GM23338 (cell line): ENCODE results near the gene AP3S1. TPM values are rescaled to one million over a fixed set of nuclear protein-coding genes. Genes with fewer than 3 reads are reported as not detected.

Experiments used
- ATAC-seq: fragments of 200-7000 bp; cut with Tn5 transposase; 3 replicates; pipeline ENCODE4 v1.9.1; 2020
- DNase-seq: peaks from one replicate; pipeline ENCODE4 v3.0.0-alpha.2; 2015; ENCODE audit warnings: low spot score
- H2AFZ ChIP-seq: fragments of 200-600 bp; sonication (generic); 2 replicates; pipeline ENCODE4 v1.8.0; 2016; ENCODE audit warnings: antibody characterized with exemption, mild to moderate bottlenecking, moderate library complexity
- H3F3A ChIP-seq: fragments of 200-600 bp; sonication (generic); replicated peaks from 2 replicates; pipeline ENCODE4 v1.8.0; 2017; ENCODE audit warnings: antibody characterized with exemption, mixed run types, low read depth
- H3K27ac ChIP-seq: fragments of 200-600 bp; sonication (generic); 2 replicates; pipeline ENCODE4 v1.6.1; 2016; ENCODE audit warnings: low read depth
- H3K27me3 ChIP-seq: fragments of 200-600 bp; sonication (generic); 2 replicates; pipeline ENCODE4 v1.8.0; 2016; ENCODE audit warnings: mild to moderate bottlenecking, mixed run types, moderate library complexity; ENCODE audit not compliant: insufficient read depth
- H3K36me3 ChIP-seq: fragments of 200-600 bp; sonication (generic); 2 replicates; pipeline ENCODE4 v1.8.0; 2016; ENCODE audit warnings: mild to moderate bottlenecking; ENCODE audit not compliant: insufficient read depth
- H3K4me1 ChIP-seq: fragments of 200-600 bp; sonication (generic); 2 replicates; pipeline ENCODE4 v1.8.0; 2016; ENCODE audit warnings: mild to moderate bottlenecking, moderate library complexity; ENCODE audit not compliant: insufficient read depth
- H3K4me2 ChIP-seq: fragments of 200-600 bp; sonication (generic); 2 replicates; pipeline ENCODE4 v1.7.1; 2017; ENCODE audit warnings: mixed run types
- H3K4me3 ChIP-seq: fragments of 200-600 bp; sonication (generic); 2 replicates; pipeline ENCODE4 v1.6.1; 2016; ENCODE audit warnings: mixed run types
- H3K79me2 ChIP-seq: fragments of 200-600 bp; sonication (generic); replicated peaks from 2 replicates; pipeline ENCODE4 v1.8.0; 2017; ENCODE audit warnings: mild to moderate bottlenecking; ENCODE audit not compliant: insufficient read depth
- H3K9me2 ChIP-seq: fragments of 200-600 bp; sonication (generic); 2 replicates; pipeline ENCODE4 v1.8.0; 2017; ENCODE audit not compliant: insufficient read depth
- H4K20me1 ChIP-seq: fragments of 200-600 bp; sonication (generic); replicated peaks from 2 replicates; pipeline ENCODE4 v1.8.0; 2017; ENCODE audit warnings: mild to moderate bottlenecking; ENCODE audit not compliant: insufficient read depth
- H3K27ac Mint-ChIP-seq: 2 replicates; pipeline ENCODE4 v1.8.0; 2020; ENCODE audit warnings: inconsistent platforms, mild to moderate bottlenecking, moderate library complexity, mixed read lengths
- H3K27me3 Mint-ChIP-seq: 3 replicates; pipeline ENCODE4 v1.8.0; 2022; ENCODE audit warnings: low read depth, mild to moderate bottlenecking, moderate library complexity, mixed read lengths, inconsistent platforms; ENCODE audit not compliant: insufficient read depth, poor library complexity
- H3K36me3 Mint-ChIP-seq: 3 replicates; pipeline ENCODE4 v1.8.0; 2021; ENCODE audit warnings: low read depth, mild to moderate bottlenecking, inconsistent platforms, moderate library complexity, mixed read lengths
- H3K4me1 Mint-ChIP-seq: 3 replicates; pipeline ENCODE4 v1.8.0; 2020; ENCODE audit warnings: mild to moderate bottlenecking, inconsistent platforms, mixed read lengths
- H3K4me3 Mint-ChIP-seq: 3 replicates; pipeline ENCODE4 v1.8.0; 2021; ENCODE audit warnings: moderate library complexity, mild to moderate bottlenecking, inconsistent platforms, mixed read lengths
- H3K9me3 Mint-ChIP-seq: 3 replicates; pipeline ENCODE4 v1.8.0; 2020; ENCODE audit warnings: moderate library complexity, mild to moderate bottlenecking, inconsistent platforms, mixed read lengths
- CTCF ChIP-seq, 2 experiments: fragments of 200-600 bp in 1 of 2; sonication (generic) in 1 of 2; conservative IDR thresholded peaks; 2 replicates each; pipeline versions ENCODE4 v1.5.1 to v1.6.1; 2016 to 2017; ENCODE audit warnings: antibody characterized with exemption in 2 of 2, low read depth in 2 of 2, mild to moderate bottlenecking in 2 of 2, moderate library complexity in 1 of 2
- EZH2 ChIP-seq: fragments of 200-600 bp; sonication (generic); IDR thresholded peaks from one replicate; pipeline ENCODE4 v1.8.0; 2017; ENCODE audit warnings: antibody characterized with exemption, mild to moderate bottlenecking, low read depth; ENCODE audit not compliant: unreplicated experiment
- EZH2phosphoT487 ChIP-seq: fragments of 200-600 bp; sonication (generic); IDR thresholded peaks from one replicate; pipeline ENCODE4 v1.8.1; 2018; ENCODE audit warnings: antibody characterized with exemption; ENCODE audit not compliant: unreplicated experiment
- JUNB ChIP-seq: IDR thresholded peaks from one replicate; pipeline ENCODE4 v1.6.1; 2016; ENCODE audit warnings: antibody characterized with exemption; ENCODE audit not compliant: unreplicated experiment
- NANOG ChIP-seq: IDR thresholded peaks from 2 replicates; pipeline ENCODE4 v1.6.1; 2016; ENCODE audit warnings: antibody characterized with exemption, borderline replicate concordance
- REST ChIP-seq: IDR thresholded peaks from one replicate; pipeline ENCODE4 v1.6.1; 2018; ENCODE audit warnings: antibody characterized with exemption; ENCODE audit not compliant: unreplicated experiment
- STAT1 ChIP-seq: IDR thresholded peaks from one replicate; pipeline ENCODE4 v1.6.1; 2016; ENCODE audit warnings: antibody characterized with exemption; ENCODE audit not compliant: unreplicated experiment
- ZNF114 ChIP-seq: fragments of 250-450 bp; sonication (Bioruptor Pico); IDR thresholded peaks from 2 replicates; pipeline ENCODE4 v1.5.0; 2020; ENCODE audit warnings: mild to moderate bottlenecking, moderate library complexity
- ZNF331 ChIP-seq: fragments of 250-450 bp; sonication (Bioruptor Pico); IDR thresholded peaks from 2 replicates; pipeline ENCODE4 v1.5.0; 2020; ENCODE audit warnings: low read depth, mild to moderate bottlenecking, moderate library complexity
- ZNF462 ChIP-seq: fragments of 250-450 bp; sonication (Bioruptor Pico); IDR thresholded peaks from 2 replicates; pipeline ENCODE4 v1.5.0; 2020; ENCODE audit warnings: mild to moderate bottlenecking, moderate library complexity
- polyA plus RNA-seq: library from polyadenylated mRNA; unstranded; fragments of >200 nt; fragmentation: Nextera tagmentation; extraction: Ambion mirVana; gene quantifications from 2 replicates; pipeline ENCODE4 v1.2.1, GENCODE V29; 2016
- total RNA-seq: library from RNA; depleted of rRNA; stranded (reverse); fragments of >200 nt; shearing (Covaris generic); gene quantifications from 2 replicates; pipeline ENCODE4 v1.2.3, GENCODE V29; 2014

AP3S1 gene
- total and polyA plus RNA-seq, 2 experiments from 2014 or later = 143 to 232 TPM

- DNase-seq = no peak
- Histone ChIP-seq H3K27ac (no peak overlapping the region), H3F3A (no peaks in the 10 kb centered on the region), H4K20me1 (no peaks in the 10 kb centered on the region), H3K9me2 (no peaks in the 10 kb centered on the region), H3K27me3 (no peaks in the 10 kb centered on the region), H3K36me3 (no peaks in the 10 kb centered on the region), H3K4me1 (no peaks in the 10 kb centered on the region), H3K79me2 (no peaks in the 10 kb centered on the region; the same call in 1 of the 2 replicates), H3K4me2 (no peak overlapping the region), H2AFZ (no peak overlapping the region), H3K4me3 (no peak overlapping the region)
- Mint-ChIP-seq H3K9me3 (no peaks in the 10 kb centered on the region), H3K4me1 (peaks cover 7% of the 10 kb centered on the region; the same call in 2 of the 3 replicates), H3K4me3 (no peak overlapping the region), H3K27me3 (no peaks in the 10 kb centered on the region), H3K27ac (no peak overlapping the region), H3K36me3 (peaks cover 14% of the 10 kb centered on the region; the same call in 2 of the 3 replicates)
- TF ChIP-seq STAT1 = no peak
- no peak for TF ChIP-seq JUNB
- no peak for TF ChIP-seq NANOG
- TF ChIP-seq EZH2 = no peak
- TF ChIP-seq EZH2phosphoT487 = no peak
- no peak for TF ChIP-seq ZNF331
- TF ChIP-seq ZNF114 (CRISPR knock-in tag) = no peak
- TF ChIP-seq REST = no peak
- no peak for TF ChIP-seq ZNF462 (CRISPR knock-in tag)
- TF ChIP-seq CTCF (conservative IDR thresholded peaks at IDR 0.05; ENCODE audit: low read depth in 2 of 2) = no peak
- ATAC-seq = no peak
Measured at GRCh38 chr5:115872447-115872846, 30.7 kb downstream of the AP3S1 start.
